HepG2 (cell line): Measurements from ENCODE around the gene PRSS16. TPM values are rescaled to one million over a fixed set of nuclear protein-coding genes. Genes with fewer than 3 reads are reported as not detected.

ENCODE experiments used
- GATA4 ChIP-seq: sonication (generic); IDR thresholded peaks from 2 replicates; pipeline ENCODE4 v1.6.1; 2016; ENCODE audit warnings: antibody characterized with exemption, low read depth, borderline replicate concordance
- HMGA1 ChIP-seq: sonication (generic); formaldehyde crosslinking; conservative IDR thresholded peaks from 2 replicates; pipeline ENCODE4 v1.4.0; 2020; ENCODE audit warnings: missing genetic modification reagents
- HNRNPL ChIP-seq: fragments of 200-400 bp; formaldehyde crosslinking; IDR thresholded peaks from 2 replicates; pipeline ENCODE4 v1.6.1; 2017; ENCODE audit warnings: mild to moderate bottlenecking, low read depth, low read length
- KLF9 ChIP-seq: IDR thresholded peaks from 2 replicates; pipeline ENCODE4 v1.6.1; 2016; ENCODE audit warnings: low read depth
- MEF2D ChIP-seq: sonication (generic); formaldehyde crosslinking; IDR thresholded peaks from 2 replicates; pipeline ENCODE4 v1.5.1; 2020; ENCODE audit warnings: mild to moderate bottlenecking, missing genetic modification reagents
- MYC ChIP-seq: sonication (generic); formaldehyde crosslinking; IDR thresholded peaks from 2 replicates; pipeline ENCODE4 v1.9.0; 2021; ENCODE audit warnings: missing genetic modification reagents, borderline replicate concordance
- NFKBIZ ChIP-seq: IDR thresholded peaks from 2 replicates; pipeline ENCODE4 v1.6.1; 2018; ENCODE audit warnings: missing genetic modification reagents, missing compliant biosample characterization
- NONO ChIP-seq, 2 experiments: fragments of 450-650 bp in 1 of 2; sonication (generic) in 1 of 2; formaldehyde crosslinking in 1 of 2; IDR thresholded peaks in 1 of 2; conservative IDR thresholded peaks in 1 of 2; 2 replicates each; pipeline versions ENCODE4 v1.6.1 to v1.8.0; 2017 to 2022; ENCODE audit warnings: mild to moderate bottlenecking in 1 of 2, missing genetic modification reagents in 1 of 2, moderate library complexity in 1 of 2
- PCBP1 ChIP-seq: fragments of 200-400 bp; formaldehyde crosslinking; IDR thresholded peaks from 2 replicates; pipeline ENCODE4 v1.6.1; 2017; ENCODE audit warnings: mild to moderate bottlenecking, low read depth, low read length, borderline replicate concordance
- POLR2A ChIP-seq, 2 experiments: IDR thresholded peaks; 2 replicates each; pipeline ENCODE4 v1.6.1; 2011; ENCODE audit warnings: low read depth in 2 of 2, low read length in 2 of 2, mild to moderate bottlenecking in 1 of 2, moderate library complexity in 1 of 2; ENCODE audit not compliant: insufficient read depth in 1 of 2
- SIN3B ChIP-seq: fragments of 150-350 bp; IDR thresholded peaks from 2 replicates; pipeline ENCODE4 v1.6.1; 2014; ENCODE audit warnings: low read length
- SNAPC2 ChIP-seq: sonication (generic); formaldehyde crosslinking; IDR thresholded peaks from 2 replicates; pipeline ENCODE4 v1.8.1; 2022; ENCODE audit warnings: mild to moderate bottlenecking, missing genetic modification reagents
- TRIM24 ChIP-seq: sonication (generic); formaldehyde crosslinking; IDR thresholded peaks from 2 replicates; pipeline ENCODE4 v1.8.0; 2022; ENCODE audit warnings: mild to moderate bottlenecking, missing genetic modification reagents
- YEATS2 ChIP-seq: sonication (generic); formaldehyde crosslinking; IDR thresholded peaks from 2 replicates; pipeline ENCODE4 v1.4.0; 2020; ENCODE audit warnings: missing genetic modification reagents, borderline replicate concordance
- ZBTB21 ChIP-seq: sonication (generic); formaldehyde crosslinking; IDR thresholded peaks from 2 replicates; pipeline ENCODE4 v1.4.0; 2020; ENCODE audit warnings: missing genetic modification reagents
- ZBTB38 ChIP-seq: sonication (generic); formaldehyde crosslinking; IDR thresholded peaks from 2 replicates; pipeline ENCODE4 v1.5.1; 2020; ENCODE audit warnings: mild to moderate bottlenecking, missing genetic modification reagents
- ZNF224 ChIP-seq: sonication (generic); formaldehyde crosslinking; IDR thresholded peaks from 2 replicates; pipeline ENCODE4 v1.5.0; 2020; ENCODE audit warnings: mild to moderate bottlenecking, missing genetic modification reagents
- ZNF256 ChIP-seq: sonication (generic); formaldehyde crosslinking; conservative IDR thresholded peaks from 2 replicates; pipeline ENCODE4 v1.4.0; 2020; ENCODE audit warnings: missing genetic modification reagents
- ZNF30 ChIP-seq: sonication (generic); formaldehyde crosslinking; IDR thresholded peaks from 2 replicates; pipeline ENCODE4 v1.5.0; 2020; ENCODE audit warnings: mild to moderate bottlenecking, missing genetic modification reagents
- ZNF337 ChIP-seq: sonication (generic); formaldehyde crosslinking; IDR thresholded peaks from 2 replicates; pipeline ENCODE4 v1.5.1; 2020; ENCODE audit warnings: missing genetic modification reagents, low read depth, mild to moderate bottlenecking, borderline replicate concordance
- ZNF547 ChIP-seq: sonication (generic); formaldehyde crosslinking; IDR thresholded peaks from 2 replicates; pipeline ENCODE4 v1.5.1; 2020; ENCODE audit warnings: mild to moderate bottlenecking, missing genetic modification reagents
- ZNF776 ChIP-seq: sonication (generic); formaldehyde crosslinking; IDR thresholded peaks from 2 replicates; pipeline ENCODE4 v1.4.0; 2020; ENCODE audit warnings: mild to moderate bottlenecking, missing genetic modification reagents
- polyA plus RNA-seq, 8 experiments: library from polyadenylated mRNA; depleted of rRNA in 3 of 8; stranded (reverse) in 7 of 8; unstranded in 1 of 8; fragments of >200 nt; fragmentation: Illumina TruSeq in 4 of 8; extraction: Trizol in 4 of 8; gene quantifications; 2 replicates each; pipeline versions ENCODE4 v1.2.1 to v1.2.3, GENCODE V29; 2011 to 2016; ENCODE audit warnings: low read depth in 4 of 8, missing spikeins in 1 of 8, mixed read lengths in 1 of 8; ENCODE audit not compliant: insufficient read depth in 1 of 8
- total RNA-seq, 5 experiments: library from RNA; depleted of rRNA; stranded (reverse); fragments of >200 nt; fragmentation: Illumina TruSeq; extraction: Trizol; gene quantifications; 2 replicates each; pipeline ENCODE4 v1.2.3, GENCODE V29; 2016; ENCODE audit warnings: low read depth in 1 of 5
- TF ChIP-seq, protein P1 (sequence below): sonication (generic); formaldehyde crosslinking; IDR thresholded peaks from 2 replicates; pipeline ENCODE4 v1.4.0; 2020; ENCODE audit warnings: mild to moderate bottlenecking, missing genetic modification reagents, borderline replicate concordance
- TF ChIP-seq, protein P2 (sequence below), 2 experiments: sonication (generic) in 1 of 2; formaldehyde crosslinking in 1 of 2; IDR thresholded peaks; 2 replicates each; pipeline versions ENCODE4 v1.5.1 to v1.6.1; 2011 to 2020; ENCODE audit warnings: borderline replicate concordance in 1 of 2, low read depth in 1 of 2, low read length in 1 of 2, mild to moderate bottlenecking in 1 of 2, missing genetic modification reagents in 1 of 2, moderate library complexity in 1 of 2
- TF ChIP-seq, protein P3 (sequence below): fragments of 450-650 bp; IDR thresholded peaks from 2 replicates; pipeline ENCODE4 v1.6.1; 2017
- TF ChIP-seq, protein P4 (sequence below): sonication (generic); formaldehyde crosslinking; conservative IDR thresholded peaks from 2 replicates; pipeline ENCODE4 v1.5.0; 2020; ENCODE audit warnings: missing genetic modification reagents

Gene PRSS16
- total and polyA plus RNA-seq, 2 of the 13 experiments (the other 11 are each of a cell fraction or from before 2014, with no cell fraction given): not detected

DNA sequence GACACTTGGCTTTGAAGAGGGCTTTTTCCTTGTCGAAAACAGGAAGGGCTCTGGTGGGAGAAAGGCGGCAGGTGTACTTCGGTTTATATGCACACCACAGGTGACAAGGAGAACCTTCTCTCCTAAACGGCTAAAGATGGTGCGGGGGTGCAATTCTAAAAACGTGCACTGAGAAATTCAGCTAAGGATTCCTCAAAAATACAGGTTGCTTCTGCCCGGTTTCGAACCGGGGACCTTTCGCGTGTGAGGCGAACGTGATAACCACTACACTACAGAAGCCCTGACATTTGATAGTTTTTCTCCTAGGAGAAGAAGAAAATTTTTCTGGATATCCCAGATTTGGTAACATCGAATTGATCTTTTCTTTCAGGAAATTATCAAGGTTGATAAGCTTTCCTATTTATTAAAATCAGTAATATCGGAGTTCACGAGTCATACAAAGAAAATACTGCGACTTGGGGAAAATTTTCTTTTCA is 32.6 kb downstream of the PRSS16 start (continued):
- no peak for TF ChIP-seq GATA4
- TF ChIP-seq HNRNPL: no peak
- TF ChIP-seq, protein P1, sequence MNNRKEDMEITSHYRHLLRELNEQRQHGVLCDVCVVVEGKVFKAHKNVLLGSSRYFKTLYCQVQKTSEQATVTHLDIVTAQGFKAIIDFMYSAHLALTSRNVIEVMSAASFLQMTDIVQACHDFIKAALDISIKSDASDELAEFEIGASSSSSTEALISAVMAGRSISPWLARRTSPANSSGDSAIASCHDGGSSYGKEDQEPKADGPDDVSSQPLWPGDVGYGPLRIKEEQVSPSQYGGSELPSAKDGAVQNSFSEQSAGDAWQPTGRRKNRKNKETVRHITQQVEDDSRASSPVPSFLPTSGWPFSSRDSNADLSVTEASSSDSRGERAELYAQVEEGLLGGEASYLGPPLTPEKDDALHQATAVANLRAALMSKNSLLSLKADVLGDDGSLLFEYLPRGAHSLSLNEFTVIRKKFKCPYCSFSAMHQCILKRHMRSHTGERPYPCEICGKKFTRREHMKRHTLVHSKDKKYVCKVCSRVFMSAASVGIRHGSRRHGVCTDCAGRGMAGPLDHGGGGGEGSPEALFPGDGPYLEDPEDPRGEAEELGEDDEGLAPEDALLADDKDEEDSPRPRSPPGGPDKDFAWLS (CRISPR knock-in tag): no peak
- no peak for TF ChIP-seq TRIM24
- TF ChIP-seq, protein P2, sequence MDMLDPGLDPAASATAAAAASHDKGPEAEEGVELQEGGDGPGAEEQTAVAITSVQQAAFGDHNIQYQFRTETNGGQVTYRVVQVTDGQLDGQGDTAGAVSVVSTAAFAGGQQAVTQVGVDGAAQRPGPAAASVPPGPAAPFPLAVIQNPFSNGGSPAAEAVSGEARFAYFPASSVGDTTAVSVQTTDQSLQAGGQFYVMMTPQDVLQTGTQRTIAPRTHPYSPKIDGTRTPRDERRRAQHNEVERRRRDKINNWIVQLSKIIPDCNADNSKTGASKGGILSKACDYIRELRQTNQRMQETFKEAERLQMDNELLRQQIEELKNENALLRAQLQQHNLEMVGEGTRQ (IDR thresholded peaks at IDR 0.05; ENCODE audit: low read depth, low read length): no peak
- TF ChIP-seq, protein P2 (CRISPR knock-in tag; IDR thresholded peaks at IDR 0.05; ENCODE audit: borderline replicate concordance): no peak
- TF ChIP-seq SNAPC2 (CRISPR knock-in tag): no peak
- no peak for TF ChIP-seq ZNF776 (CRISPR knock-in tag)
- TF ChIP-seq ZNF30 (CRISPR knock-in tag): no peak
- TF ChIP-seq NONO (IDR thresholded peaks at IDR 0.05): no peak
- 0 out of 2 replicates have a peak, but pooled peaks have one; percentile 37 for TF ChIP-seq NONO (CRISPR knock-in tag; conservative IDR thresholded peaks at IDR 0.05)
- no peak for TF ChIP-seq MYC (CRISPR knock-in tag)
- TF ChIP-seq, protein P3, sequence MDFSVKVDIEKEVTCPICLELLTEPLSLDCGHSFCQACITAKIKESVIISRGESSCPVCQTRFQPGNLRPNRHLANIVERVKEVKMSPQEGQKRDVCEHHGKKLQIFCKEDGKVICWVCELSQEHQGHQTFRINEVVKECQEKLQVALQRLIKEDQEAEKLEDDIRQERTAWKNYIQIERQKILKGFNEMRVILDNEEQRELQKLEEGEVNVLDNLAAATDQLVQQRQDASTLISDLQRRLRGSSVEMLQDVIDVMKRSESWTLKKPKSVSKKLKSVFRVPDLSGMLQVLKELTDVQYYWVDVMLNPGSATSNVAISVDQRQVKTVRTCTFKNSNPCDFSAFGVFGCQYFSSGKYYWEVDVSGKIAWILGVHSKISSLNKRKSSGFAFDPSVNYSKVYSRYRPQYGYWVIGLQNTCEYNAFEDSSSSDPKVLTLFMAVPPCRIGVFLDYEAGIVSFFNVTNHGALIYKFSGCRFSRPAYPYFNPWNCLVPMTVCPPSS: no peak
- no peak for TF ChIP-seq PCBP1
- TF ChIP-seq ZBTB38 (CRISPR knock-in tag): 0 out of 2 replicates have a peak, but pooled peaks have one; percentile 9
- TF ChIP-seq POLR2A (IDR thresholded peaks at IDR 0.05; ENCODE audit: insufficient read depth in 1 of 2, low read depth in 2 of 2, low read length in 2 of 2): no peak
- no peak; the same call in 1 of the 2 replicates for TF ChIP-seq YEATS2 (CRISPR knock-in tag)
- TF ChIP-seq KLF9 (CRISPR knock-in tag): no peak
- TF ChIP-seq NFKBIZ (CRISPR knock-in tag): peak; percentile 60; the same call in 1 of the 2 replicates
- no peak for TF ChIP-seq HMGA1 (CRISPR knock-in tag)
- TF ChIP-seq ZNF547: no peak
- TF ChIP-seq, protein P4, sequence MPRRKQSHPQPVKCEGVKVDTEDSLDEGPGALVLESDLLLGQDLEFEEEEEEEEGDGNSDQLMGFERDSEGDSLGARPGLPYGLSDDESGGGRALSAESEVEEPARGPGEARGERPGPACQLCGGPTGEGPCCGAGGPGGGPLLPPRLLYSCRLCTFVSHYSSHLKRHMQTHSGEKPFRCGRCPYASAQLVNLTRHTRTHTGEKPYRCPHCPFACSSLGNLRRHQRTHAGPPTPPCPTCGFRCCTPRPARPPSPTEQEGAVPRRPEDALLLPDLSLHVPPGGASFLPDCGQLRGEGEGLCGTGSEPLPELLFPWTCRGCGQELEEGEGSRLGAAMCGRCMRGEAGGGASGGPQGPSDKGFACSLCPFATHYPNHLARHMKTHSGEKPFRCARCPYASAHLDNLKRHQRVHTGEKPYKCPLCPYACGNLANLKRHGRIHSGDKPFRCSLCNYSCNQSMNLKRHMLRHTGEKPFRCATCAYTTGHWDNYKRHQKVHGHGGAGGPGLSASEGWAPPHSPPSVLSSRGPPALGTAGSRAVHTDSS (CRISPR knock-in tag): no peak
- TF ChIP-seq ZNF256 (CRISPR knock-in tag): 0 out of 2 replicates have a peak, but pooled peaks have one; percentile 32
- no peak for TF ChIP-seq MEF2D (CRISPR knock-in tag)
- TF ChIP-seq SIN3B: no peak
- no peak for TF ChIP-seq ZNF224
- no peak for TF ChIP-seq ZNF337 (CRISPR knock-in tag)
- TF ChIP-seq ZBTB21 (CRISPR knock-in tag): no peak
